Left forelimb (tissue), 1 donor: Measurements from ENCODE around the gene RASAL1.

Experiments used
- DNase-seq: peaks from one replicate; pipeline ENCODE4 v3.0.0-alpha.2; 2018; ENCODE audit warnings: low spot score

Gene RASAL1

DNA sequence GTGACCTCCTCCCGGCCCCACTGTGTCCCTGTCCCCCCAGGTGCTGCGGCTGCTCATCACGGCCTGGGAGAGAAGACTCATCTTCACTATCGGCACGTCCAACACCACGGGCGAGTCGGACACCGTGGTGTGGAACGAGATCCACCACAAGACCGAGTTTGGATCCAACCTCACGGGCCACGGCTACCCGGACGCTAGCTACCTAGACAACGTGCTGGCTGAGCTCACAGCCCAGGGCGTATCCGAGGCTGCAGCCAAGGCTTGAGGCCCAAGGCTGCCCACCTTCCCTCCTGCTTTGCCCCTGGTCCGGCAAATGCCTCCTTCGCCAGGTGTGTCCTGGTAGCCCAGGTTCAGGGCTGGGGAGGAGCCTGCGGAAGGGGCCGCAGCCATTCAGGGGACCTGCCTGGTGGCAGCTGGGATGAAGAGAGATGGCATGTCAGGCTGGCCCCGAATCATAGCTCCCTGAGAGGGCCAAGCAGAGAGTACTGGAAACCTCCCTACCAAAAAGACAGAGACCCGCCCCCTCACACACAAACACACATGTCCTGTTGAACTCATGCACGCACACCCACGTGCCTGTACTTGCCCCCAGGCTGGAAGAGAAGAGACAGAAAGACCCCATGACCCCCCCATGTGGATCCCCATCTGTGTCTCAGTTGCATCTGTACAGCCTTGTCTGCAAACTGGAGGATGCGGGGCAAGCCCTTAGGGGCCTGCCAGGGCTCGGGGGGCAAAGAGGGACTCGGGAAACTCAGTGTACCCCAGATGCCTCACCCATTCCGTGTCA is 38.7 kb downstream of the RASAL1 start:
- no peak for DNase-seq

DNA sequence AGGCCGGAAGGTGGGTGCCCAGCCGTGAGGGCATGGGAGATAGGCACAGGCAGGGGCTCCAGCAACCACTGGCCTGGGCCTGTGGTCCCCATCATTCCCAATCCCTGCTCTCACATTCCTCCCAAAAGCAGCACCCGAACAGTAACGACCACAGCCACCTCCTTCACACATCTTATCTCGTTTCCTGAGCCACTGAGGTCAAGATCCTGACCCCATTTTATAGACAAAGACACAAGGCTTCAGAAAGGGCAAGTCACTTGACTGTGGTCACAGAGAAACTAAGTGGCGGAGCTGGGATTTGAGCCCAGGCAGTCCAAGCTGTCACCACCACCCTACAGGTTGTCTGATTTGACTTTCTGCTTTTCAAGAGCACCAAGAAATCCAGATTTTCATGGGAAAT is 40.2 kb downstream of the RASAL1 start:
- DNase-seq: no peak

DNA sequence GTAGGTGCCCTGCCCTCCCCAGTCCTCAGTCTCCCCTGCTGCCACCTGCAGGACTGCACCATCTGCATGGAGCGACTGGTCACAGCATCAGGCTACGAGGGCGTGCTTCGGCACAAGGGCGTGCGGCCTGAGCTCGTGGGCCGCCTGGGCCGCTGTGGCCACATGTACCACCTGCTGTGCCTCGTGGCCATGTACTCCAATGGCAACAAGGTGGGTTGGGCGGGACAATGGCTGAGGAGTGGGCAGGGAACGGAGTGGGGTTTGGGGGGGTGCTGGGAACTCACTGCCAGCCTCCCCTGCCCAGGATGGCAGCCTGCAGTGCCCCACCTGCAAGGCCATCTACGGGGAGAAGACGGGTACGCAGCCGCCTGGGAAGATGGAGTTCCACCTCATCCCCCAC is 40.8 kb downstream of the RASAL1 start:
- no peak for DNase-seq

DNA sequence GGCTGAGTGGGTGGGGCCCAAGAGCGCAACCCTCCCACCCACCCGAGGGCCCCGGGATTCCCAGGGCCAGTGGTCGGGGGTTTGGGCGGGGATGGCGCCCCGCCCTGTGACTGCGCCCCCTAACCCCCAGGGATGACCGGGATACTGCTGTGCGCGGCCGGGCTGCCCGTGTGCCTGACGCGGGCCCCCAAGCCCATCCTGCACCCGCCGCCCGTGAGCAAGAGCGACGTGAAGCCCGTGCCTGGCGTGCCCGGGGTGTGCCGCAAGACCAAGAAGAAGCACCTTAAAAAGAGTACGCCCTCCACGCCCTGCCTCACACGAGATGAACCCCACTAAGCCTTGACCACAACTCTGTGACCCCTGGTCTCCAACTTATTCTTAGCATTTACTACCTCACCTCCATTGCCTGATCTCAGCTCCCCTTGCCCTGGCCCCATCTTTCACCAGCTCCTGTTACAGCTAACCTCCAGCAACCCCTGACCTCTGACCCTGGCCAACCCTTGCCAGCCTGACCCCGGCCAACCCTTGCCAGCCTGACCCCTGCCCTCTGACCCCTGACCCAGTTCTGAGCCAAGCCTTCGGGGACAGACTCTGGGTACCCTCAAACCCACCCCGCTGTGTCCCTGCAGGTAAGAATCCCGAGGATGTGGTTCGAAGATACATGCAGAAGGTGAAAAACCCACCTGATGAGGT is 42.0 kb downstream of the RASAL1 start:
- DNase-seq: no peak

DNA sequence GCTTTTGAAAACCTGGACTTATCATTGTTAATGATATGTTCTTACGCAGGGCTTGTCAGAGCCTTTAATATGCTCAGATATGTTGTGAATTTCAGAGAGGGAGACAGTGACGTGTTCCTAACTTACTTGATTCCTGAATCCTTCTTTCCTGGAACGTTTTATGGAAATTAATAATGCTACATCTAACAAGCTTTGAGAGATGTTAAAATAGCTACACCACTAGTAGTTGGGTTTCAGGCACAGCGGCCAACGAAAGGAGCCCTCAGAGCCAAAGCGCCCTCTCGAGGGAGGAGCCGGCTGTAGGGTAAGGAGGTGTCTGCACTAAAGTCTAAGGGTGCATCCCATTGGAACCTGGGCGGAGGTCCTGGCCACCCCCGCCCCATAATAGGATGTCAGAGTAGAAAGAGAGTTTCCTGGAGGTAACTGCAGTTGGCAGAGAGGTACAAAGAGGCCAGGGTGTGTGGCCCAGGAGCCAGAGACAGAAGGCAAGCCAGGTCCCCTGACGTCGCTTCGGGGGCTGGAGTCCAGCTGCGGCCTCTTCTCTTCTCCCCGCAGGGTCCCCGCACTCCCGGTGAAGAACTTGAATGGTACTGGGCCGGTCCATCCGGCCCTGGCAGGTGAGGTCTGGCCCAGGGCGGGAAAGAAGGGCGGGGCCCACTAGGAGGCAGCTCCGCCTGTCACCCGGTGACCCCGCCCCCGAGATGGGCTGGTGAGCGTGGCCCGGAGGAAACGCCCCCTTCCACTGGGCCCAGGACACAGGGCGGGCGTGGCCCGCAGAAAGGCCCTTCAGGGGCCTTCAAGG is 42.8 kb downstream of the RASAL1 start:
- no peak for DNase-seq

DNA sequence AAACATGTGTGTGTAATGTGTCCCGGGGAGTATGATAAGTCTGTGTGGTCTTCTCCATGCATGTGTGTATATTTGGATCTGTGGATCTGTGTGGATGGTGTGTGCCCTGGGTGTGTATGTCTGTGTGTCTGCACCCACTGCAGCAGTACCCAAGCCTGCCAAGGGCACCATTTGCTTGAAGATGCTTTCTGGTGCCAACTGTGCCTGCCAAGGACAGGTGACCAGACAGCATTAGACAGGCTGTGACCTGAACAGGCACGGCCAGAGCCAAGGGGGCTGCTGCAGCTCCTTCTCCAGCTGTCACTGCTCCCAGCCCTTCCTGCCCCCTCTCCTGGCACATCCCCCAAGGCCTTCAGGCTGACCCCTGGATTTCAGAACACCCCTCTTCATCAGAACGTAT is 44.1 kb downstream of the RASAL1 start:
- no peak for DNase-seq

DNA sequence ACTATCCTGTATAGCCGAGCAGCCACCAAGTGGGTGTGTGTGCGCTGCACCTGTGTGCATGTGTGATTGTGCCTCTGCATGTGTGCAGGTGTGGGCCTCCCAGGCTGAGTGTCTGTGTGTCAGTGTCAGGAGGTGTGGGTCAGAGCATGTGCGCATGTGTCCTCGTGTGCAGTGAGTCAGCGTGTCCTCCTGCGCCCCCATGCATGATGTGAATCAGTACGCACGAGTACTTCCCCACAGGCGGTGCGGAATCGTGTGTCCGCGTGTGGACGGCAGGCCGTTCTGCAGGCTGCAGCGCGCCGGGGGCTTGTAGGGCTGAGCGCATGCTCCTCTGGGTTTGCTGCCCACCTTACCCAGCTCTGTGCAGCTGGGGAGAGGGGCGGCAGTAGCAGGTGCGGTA is 44.8 kb downstream of the RASAL1 start:
- no peak for DNase-seq

DNA sequence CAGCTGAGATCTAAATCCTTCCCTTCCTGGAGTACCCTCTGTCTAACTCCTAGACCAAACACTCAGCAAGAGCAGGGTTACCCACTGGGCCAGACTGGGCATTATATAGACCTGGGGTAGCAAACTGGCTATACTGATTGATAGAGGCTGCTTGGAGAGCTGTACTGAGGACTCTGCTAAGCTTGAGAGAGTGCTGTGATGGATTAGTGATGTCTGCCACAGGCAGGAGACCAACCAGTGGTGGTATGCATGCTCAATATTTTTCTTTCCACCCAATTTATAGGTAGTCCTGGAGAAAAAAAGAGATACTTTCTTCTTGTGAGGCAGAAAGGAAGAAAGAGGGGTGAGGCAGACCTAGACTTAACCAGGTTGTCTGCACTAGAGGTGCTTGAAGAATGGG is 45.7 kb downstream of the RASAL1 start:
- no peak for DNase-seq

DNA sequence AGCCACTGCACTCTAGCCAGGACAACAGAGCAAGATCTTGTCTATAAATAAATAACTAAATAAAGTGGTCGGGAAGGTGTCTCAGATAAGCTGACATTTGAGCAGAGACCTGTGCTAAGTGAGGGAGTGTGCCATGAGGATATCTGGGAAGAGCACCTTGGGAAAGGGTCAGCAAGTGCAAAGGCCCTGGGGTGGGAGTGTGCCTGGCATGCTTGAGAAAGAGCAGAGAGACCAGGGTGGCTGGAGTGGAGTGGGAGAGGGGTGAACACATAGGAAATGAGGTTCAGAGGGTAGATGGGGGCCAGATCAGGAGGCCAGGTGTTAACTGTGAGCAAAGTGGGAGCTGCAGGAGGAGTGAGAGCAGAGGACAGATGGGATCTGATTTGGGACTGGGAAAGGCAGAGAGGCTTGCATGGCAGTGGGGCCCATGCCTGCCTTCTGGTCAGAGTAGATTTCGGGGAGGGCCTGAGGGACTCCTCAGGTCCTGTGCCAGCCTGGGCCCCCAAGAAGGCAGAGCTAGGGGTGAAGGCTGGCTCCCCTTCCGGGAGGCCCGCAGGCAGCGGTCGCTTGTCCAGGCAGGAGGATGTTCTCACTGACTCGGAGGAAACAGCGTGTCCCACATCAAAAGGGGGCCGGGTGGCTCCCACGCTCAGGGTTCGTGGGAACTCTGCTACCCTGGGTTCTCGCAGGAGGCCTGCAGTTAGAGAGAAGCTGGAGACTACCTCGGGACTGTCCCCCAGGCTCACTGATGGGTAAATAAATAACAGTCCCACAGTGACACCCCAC is 46.4 kb downstream of the RASAL1 start:
- no peak for DNase-seq

DNA sequence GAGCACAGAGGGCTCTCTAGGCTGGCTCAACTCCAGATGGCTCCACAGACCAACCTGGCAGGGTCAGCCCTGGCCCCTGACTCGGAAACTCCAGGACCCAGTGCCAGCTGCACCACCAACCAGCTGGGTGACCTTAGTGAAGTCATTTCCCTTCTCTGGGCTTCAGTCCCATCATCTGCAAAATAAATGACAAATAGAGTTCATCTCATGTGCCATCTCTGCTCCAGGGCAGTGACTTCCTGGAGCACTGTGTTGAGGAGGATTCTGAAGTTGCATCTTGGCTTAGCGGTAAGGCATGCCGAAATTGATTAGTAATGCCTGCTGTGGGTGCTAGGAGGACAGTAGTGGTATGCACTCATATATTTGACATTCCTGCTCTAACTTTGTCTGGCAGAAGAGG is 47.5 kb downstream of the RASAL1 start:
- DNase-seq: no peak

DNA sequence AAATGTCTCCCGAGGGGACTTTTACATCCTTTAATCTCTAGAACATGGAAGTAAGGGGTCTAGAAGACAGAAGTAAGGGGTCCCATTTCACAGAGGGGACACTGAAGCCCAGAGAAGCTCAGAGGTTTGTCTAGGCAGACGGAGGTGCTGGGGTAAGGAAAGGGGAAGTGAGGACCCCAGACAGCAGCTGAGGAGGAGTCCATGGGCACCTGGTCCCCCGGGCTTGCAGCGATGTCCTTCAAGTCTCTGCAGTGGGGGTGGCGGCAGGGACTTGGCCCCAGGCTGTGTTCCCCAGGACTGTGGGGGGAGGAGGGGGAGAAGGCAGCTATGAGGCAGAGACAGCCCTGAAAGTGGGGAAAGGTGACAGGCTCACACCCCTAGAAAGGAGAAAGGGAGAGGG is 48.4 kb downstream of the RASAL1 start:
- no peak for DNase-seq

DNA sequence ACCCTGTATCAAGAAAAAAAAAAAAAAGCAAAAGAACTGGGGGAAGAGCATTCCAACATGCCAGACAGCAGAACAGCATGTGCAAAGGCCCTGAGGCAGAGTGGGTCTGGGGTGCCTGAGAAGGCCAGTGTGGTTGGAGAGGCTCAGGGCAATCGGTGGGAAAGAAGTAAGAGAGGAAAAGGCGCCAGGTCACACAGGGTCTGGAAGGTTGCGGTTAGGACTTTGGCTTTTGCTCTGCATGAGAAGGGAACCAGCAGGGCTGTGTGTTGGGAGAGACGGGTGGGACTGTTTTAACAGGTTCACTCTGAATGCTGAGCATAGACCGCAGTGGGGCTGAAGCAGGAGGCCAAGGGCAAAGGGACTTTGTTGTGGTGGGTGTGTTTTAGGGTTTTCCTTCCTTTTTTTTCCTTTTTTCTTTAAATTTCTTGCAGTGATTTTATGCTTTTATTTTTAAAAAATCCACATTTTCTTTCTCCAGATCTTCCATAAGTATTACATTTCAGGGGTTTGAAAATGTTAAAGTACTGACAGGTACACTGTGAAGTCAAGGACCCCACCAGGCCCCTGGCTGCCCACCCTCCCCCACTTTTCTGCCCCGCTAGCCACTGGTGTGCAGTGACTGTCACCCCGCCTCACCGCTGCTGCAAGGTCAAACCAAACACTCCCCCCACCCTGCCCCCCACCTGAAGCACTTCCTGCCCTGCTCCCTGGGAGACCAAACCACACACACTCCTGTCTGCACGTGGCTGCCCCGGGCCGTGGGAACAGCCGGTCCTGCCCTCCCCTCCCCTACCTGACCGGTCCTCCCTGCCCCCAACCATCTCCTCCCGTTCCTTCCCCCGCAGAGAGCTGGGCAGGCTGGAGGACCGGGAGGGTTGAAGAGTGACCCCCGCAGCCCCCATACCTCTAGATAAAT is 49.1 kb downstream of the RASAL1 start:
- no peak for DNase-seq

DNA sequence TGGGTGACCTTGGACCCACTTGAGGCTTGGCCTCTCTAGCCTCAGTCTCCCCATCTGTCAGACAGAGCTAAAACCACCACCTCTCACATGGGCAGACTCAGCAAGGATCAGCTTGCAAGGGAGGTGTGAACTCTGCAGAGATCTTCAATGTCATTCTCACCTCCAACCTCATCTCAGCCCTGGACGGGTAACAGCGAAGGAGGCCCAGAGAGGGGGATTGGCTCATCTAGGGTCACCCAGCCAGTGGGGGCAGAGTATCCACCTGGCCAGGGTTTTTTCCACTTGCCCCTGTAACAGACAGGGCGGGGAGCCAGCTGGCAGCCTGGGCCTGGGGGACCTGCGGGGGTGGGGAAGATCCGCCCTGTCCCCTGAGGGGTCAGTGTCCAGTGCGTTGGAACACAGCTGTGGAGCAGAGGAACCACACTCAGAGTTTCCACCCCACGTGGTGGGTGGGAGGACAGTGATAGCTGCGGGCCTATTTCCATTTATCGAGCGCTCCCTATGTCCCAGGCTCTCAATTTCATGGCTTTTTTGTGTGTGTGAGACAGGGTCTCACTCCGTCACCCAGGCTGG is 51.6 kb downstream of the RASAL1 start:
- DNase-seq: no peak

DNA sequence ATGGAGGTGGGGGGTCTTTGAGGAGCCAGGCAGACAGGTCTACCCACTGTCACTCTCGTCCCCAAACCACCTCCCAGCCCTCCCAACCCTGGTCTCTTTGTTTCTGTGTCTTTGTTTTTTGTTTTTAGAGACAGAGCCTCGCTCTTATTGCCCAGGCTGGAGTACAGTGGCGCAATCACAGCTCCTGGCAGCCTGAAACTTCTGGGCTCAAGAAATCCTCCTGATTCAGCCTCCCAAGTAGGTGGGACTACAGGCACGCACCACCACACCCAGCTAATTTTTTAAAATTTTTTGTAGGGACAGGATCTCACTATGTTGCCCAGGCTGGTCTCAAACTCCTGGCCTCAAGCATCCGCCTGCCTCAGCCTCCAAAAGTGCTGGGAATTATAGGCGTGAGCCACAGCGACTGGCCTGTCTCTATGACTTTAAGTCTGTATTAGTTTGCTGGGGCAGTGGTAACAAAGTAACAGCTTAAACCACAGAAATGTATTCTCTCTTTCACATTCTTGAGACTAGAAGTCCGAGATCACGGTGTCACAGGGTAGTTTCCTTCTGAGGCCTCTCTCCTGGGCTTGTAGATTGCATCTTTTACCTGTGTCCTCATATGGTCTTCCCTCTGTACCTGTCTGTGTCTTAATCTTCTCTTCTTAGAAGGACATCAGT is 52.9 kb downstream of the RASAL1 start:
- DNase-seq: no peak

DNA sequence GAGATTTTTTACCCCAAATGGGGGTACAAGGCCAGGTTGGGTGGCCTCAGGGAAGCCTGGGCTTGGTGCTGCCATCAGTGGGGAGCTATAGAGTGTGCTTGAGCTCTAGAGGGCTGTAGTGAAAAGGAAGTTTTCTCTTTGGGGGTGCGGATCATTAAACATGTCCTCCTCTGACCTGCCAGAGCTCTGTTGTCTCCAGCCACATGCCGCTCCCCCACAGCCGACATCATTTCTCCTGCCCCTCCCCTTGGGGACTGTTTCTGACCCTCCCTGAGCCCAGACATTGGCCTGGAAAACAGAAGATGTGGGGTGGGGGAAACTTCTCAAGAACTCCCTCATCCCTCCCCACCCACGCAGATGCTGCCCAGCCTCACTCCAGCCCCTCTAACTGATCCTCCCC is 53.7 kb downstream of the RASAL1 start:
- no peak for DNase-seq

DNA sequence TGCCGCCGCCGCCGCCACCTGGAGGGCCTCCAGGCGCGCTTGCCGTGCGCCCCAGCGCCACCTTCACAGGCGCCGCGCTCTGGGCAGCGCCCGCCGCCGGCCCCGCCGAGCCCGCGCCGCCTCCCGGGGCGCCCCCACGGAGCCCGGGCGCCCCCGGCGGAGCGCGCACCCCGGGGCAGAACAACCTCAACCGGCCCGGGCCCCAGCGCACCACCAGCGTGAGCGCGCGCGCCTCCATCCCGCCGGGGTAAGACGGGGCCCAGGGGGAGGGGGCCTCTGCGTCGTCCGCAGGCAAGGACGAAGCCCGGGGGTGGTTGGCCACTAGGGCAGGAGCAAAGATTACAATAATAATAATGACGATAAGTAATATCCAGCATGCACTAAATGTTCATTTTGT is 57.7 kb downstream of the RASAL1 start:
- DNase-seq: no peak

DNA sequence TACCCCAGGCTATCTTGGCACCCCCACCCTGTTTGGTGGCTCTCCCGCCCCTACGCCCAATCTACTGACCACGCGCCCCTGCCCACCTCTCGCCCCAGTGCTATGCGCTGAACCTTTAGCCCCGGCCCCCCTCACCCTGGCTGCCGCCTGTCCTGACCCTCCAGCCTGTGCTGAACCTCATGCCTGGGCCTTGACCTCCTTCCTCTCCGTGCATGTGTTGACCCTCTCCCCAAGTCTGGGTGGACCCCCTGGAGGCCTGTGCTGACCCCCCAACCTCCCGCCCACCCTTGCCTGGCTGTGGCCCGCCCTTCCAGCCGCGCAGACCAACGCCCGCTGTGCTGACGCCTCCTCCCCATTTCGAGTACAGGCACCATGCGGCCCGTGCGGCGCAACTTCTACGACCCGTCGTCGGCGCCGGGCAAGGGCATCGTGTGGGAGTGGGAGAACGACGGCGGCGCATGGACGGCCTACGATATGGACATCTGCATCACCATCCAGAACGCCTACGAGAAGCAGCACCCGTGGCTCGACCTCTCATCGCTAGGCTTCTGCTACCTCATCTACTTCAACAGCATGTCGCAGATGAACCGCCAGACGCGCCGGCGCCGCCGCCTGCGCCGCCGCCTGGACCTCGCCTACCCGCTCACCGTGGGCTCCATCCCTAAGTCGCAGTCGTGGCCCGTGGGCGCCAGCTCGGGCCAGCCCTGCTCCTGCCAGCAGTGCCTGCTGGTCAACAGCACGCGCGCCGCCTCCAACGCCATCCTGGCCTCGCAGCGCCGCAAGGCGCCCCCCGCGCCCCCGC is 58.3 kb downstream of the RASAL1 start:
- DNase-seq: no peak

DNA sequence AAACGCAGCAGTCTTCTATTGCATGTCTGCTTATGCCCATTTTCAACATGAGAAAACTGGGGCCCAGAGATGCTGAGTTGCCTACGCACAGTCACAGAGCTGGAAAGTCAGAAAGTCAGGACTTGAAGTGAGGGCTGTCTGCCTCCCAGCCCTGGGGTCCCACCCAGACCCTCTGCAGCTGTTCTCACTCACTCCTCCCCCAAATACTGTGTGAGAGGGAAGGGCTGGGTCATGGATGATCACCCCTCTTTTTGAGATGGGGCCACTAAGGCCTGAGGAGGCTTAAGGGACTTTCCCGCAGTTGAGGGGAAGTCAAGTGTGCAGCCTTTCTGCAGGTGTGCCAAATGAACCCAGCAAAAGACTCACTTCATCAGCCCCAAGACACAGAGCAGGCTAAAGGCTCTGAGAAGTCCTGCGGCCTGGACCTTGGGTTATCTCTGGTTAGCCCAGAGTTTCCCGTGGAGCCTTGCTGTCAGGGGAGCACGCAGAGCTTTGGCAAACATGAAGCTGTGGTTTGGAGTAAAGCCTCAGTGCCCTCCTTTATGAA is 60.4 kb downstream of the RASAL1 start:
- DNase-seq: no peak

DNA sequence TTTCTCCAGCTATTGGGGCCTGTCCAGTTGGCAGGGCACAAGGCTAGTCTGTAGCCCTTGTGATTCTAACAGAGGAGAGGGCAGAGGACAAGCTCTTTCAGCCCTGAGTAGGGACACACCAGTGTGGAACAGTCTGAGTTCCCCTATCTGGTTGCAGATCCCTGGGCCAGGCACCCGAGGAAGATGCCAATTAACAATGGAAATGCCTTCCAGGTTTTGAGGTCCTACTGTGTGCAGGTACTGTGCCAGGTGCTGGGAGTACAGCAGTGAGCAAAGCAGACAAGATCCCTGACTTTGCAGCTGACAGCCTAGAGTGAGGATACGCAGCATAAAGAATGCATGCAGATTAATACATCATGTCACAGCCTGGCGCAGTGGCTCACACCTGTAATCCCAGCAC is 62.0 kb downstream of the RASAL1 start:
- DNase-seq: no peak
